GM12872 (cell line): ENCODE data around the gene ANKRD16.

ENCODE experiments used
- TF ChIP-seq, protein P1 (sequence below): IDR thresholded peaks from 3 replicates; pipeline ENCODE4 v1.5.1; 2011; ENCODE audit warnings: low read depth, mild to moderate bottlenecking, low read length, moderate library complexity; ENCODE audit not compliant: insufficient read depth

The ANKRD16 gene

DNA sequence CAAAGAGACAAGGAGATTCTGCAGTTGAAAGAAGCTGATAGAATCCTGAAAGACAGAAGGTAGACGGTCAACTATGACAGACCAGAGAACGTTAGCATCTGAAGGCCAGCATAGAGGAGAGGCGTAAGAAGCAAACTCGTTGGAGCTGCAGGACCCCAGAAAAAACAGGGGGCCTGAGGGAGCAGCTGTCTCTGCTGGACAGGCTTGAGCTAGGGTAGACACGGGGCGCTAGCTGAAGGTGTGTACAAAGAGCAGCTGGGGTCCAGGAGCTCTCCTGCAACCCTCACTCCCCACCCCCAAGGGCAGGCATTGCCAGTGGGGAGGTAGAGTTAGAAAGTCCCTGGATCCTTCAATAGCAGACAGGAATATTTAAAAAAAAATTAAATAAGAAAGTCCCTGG lies 61.9 kb downstream of the ANKRD16 start:
- TF ChIP-seq, protein P1, sequence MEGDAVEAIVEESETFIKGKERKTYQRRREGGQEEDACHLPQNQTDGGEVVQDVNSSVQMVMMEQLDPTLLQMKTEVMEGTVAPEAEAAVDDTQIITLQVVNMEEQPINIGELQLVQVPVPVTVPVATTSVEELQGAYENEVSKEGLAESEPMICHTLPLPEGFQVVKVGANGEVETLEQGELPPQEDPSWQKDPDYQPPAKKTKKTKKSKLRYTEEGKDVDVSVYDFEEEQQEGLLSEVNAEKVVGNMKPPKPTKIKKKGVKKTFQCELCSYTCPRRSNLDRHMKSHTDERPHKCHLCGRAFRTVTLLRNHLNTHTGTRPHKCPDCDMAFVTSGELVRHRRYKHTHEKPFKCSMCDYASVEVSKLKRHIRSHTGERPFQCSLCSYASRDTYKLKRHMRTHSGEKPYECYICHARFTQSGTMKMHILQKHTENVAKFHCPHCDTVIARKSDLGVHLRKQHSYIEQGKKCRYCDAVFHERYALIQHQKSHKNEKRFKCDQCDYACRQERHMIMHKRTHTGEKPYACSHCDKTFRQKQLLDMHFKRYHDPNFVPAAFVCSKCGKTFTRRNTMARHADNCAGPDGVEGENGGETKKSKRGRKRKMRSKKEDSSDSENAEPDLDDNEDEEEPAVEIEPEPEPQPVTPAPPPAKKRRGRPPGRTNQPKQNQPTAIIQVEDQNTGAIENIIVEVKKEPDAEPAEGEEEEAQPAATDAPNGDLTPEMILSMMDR = no peak

DNA sequence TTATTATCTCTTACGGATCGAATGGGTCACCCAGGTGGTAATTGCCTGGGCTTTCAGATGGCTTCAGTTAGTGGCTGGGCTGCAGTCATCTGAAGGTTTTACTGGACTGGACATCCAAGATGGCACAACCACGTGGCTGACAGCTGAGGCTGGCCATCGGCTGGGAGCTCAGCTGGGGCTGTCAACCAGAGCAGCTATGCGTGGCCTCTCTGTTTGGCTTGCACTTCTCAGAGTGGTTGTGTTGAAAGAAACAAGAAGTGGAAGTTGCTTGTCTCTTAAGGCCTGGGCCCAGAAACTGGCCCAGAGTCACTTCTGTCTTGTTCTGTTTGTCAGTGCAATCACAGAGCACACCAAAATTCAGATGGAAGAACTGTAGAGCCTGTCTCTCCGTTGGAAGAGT lies 70.8 kb downstream of the ANKRD16 start:
- TF ChIP-seq, protein P1 = no peak

DNA sequence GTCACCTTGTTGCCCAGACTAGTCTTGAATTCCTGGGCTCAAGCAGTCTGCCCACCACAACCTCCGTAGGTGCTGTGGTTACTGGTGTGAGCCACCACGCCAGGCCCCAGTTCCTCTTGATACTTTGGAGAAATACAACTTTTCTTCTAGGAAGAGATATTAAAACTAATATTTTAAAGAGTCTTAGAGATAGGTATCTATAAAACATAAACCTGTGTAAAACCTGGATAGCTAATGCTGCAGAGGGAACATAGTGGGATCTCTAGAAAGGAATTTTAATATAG lies 71.7 kb downstream of the ANKRD16 start:
- TF ChIP-seq, protein P1 = no peak

DNA sequence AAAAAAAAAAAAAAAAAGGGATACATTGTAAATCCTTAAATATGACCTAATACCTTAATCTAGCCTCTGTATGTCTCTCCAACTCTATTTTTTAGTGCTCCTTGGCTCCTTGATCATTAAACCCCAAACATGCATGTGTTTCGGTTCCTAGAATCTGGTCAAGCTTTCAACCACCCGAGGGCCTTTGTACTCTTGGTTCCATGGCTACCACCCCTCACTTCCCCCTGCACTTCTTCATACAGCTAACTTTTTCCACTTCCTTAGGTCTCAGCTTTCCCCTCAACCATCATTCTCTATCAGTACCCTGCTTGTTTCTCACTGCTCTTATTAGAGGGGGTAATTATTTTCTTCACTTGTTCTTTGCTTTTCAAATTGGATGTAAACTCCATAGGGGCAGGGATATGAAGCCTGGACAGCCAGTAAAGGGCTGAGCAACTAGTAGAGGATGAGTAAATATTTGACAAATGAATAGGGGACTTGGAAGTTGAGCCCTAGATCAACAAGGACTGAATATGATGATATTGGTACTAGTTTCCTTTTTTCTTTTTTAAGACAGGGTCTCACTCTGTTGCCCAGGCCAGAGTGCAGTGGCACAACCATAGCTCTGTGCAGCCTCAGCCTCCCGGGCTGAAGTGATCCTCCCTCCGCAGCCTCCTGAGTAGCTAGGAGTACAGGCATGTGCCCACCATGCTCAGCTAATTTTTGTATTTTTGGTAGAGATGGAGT lies 72.2 kb downstream of the ANKRD16 start:
- TF ChIP-seq, protein P1 = no peak

DNA sequence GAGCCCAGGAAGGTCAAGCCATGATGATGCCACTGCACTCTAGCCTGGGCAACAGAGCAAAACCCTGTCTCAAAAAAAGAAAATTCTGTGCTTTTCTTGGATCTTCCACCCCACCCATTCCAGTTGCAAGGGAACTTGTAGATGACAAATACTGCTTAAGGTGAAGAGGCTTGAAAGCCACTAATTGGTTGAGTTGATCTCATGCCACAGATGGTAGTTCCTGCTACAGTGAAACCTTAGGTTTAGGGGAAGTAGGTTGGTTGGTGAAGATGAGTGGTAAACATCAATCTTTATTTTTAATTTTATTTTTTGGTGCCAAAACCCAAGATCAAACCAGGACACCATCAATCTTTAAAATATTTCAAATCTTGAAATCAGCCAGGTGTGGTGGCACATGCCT lies 73.5 kb downstream of the ANKRD16 start:
- TF ChIP-seq, protein P1 = no peak

DNA sequence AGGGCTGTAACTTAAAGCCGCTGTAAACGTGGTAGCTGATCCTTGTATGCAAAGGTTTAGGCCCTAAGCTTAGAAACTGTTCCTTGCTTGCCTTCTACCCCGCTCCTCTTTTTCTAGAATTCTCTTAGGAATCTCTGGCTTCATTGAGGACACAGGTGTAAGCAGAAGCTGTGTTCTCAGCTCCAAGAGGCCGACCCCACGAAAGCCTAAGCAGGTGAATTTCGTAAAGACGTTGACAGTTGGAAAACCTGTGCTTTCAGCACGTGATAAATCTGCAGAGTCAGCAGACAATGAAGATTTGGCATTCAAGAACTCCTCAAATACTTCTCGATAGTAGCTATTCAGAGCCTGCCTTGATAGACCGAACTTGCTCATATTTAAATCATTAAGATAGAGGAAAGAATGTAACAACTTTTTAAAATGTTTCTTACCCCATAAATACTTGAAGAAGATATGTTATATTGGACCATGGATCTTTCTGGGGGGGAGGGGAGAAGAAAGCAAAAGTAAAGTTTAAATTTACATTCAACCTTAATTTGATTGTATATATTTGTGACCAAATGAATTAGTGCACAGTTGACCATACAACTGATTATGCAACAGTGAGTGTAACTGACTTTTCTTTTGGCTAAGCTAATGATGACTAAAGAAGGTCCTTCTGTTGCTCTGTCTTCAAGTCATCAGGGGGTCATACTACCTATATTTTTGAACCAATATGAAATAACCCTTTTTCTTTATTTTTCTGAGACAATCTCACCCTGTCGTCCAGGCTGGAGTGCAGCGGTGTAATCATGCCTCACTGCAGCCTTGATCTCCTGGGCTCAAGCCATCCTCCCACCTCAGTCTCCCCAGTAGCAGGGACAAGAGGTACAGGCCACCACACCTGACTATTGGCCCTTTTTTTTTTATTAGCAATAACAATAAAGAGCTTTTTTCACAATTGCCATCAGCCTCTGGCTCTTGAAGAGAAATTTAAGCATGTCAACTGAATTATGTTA lies 75.3 kb downstream of the ANKRD16 start:
- TF ChIP-seq, protein P1 = no peak

DNA sequence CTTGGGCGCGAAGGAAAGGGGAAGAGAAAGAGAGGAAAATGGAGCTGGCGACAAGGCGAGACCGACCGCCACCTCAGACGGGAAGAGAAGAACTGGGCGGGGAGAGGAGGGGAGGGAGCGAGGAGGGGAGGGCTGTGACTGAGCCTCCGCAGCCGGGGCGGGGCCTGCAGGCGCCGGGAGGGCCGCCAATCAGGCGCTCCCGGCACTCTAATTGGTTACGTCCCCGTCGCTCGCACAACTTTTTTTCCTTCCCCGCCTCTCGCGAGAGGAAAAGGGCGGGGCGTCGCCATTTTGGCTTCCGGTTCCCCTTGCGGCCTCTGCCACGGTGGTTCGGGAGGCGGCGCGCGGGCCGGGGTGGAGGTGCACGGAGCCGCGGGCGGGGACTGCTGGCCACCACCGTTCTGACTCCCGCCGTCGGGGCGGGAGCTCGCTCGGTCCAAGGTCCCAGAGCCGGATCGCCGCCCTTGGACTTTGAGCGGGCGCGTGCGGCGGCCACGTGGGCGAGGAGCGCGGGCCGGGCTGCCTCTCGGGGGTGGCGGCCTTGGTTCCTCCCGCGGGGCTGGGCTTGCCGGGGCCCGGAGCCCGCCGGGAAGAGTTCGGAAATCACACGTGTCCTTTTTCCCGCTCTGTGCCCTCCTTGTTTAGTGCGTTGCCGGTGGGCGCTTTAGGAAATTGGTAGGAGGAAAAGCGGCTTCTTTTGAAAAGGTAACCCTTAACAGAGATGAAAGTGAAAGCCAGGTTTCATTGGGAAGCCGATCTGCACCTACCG lies 76.2 kb downstream of the ANKRD16 start, which contains the start of gene GDI2:
TSS of gene GDI2 (minus strand) at position 94 of the 769 bp plus-strand sequence. CDS start 176 bp downstream, outside the sequence.
- TF ChIP-seq, protein P1 = no peak
